ENCODE results near the gene SLC2A1. TPM values are rescaled to one million over a fixed set of nuclear protein-coding genes. Genes with fewer than 3 reads are reported as not detected.

SLC2A1 gene
- total RNA-seq (100 to 1,000 TPM in 1 of 9 donors, 10 to 100 TPM in 8; 15.4 to 123 (median 27.6) TPM), polyA plus RNA-seq (10 to 100 TPM in 1 of 3 donors, 1 to 10 TPM in 2; 4.6 to 12.3 (median 9.3) TPM)
- long read RNA-seq, donor 1, transcript SLC2A1-203 (10 exons, 3,670 nt) = major isoform, 15 of 15 reads
- long read RNA-seq, donor 1, partial matches to known transcripts = 0 of 15 reads
- long read RNA-seq, donor 1, other reads (novel, unspliced or antisense) = 0 of 15 reads
- long read RNA-seq, donor 2, transcript SLC2A1-203 (10 exons, 3,670 nt) = major isoform, 6 of 14 reads
- long read RNA-seq, donor 2, partial matches to known transcripts = 6 of 14 reads
- long read RNA-seq, donor 2, other reads (novel, unspliced or antisense) = 0 of 14 reads
- long read RNA-seq, donor 3, transcript SLC2A1-203 (10 exons, 3,670 nt) = major isoform, 6 of 11 reads
- long read RNA-seq, donor 3, partial matches to known transcripts = 5 of 11 reads
- long read RNA-seq, donor 3, other reads (novel, unspliced or antisense) = 0 of 11 reads
- long read RNA-seq, donor 4, partial matches to known transcripts = 0 of 3 reads
- long read RNA-seq, donor 4, other reads (novel, unspliced or antisense) = 0 of 3 reads
- long read RNA-seq, donor 5, transcript SLC2A1-203 (10 exons, 3,670 nt) = major isoform, 43 of 60 reads
- long read RNA-seq, donor 5, partial matches to known transcripts = 16 of 60 reads
- long read RNA-seq, donor 5, other reads (novel, unspliced or antisense) = 0 of 60 reads
- long read RNA-seq, donor 6, partial matches to known transcripts = 1 of 3 reads
- long read RNA-seq, donor 6, other reads (novel, unspliced or antisense) = 0 of 3 reads
- long read RNA-seq, donor 7, transcript SLC2A1-203 (10 exons, 3,670 nt) = major isoform, 6 of 12 reads
- long read RNA-seq, donor 7, partial matches to known transcripts = 5 of 12 reads
- long read RNA-seq, donor 7, other reads (novel, unspliced or antisense) = 0 of 12 reads
- long read RNA-seq, donor 8, transcript SLC2A1-203 (10 exons, 3,670 nt) = major isoform, 50 of 92 reads
- long read RNA-seq, donor 8, partial matches to known transcripts = 33 of 92 reads
- long read RNA-seq, donor 8, other reads (novel, unspliced or antisense) = 7 of 92 reads
- long read RNA-seq, donor 9, transcript SLC2A1-203 (10 exons, 3,670 nt) = major isoform, 11 of 11 reads
- long read RNA-seq, donor 9, partial matches to known transcripts = 0 of 11 reads
- long read RNA-seq, donor 9, other reads (novel, unspliced or antisense) = 0 of 11 reads
- long read RNA-seq, donor 10, transcript SLC2A1-203 (10 exons, 3,670 nt) = major isoform, 9 of 10 reads
- long read RNA-seq, donor 10, partial matches to known transcripts = 0 of 10 reads
- long read RNA-seq, donor 10, other reads (novel, unspliced or antisense) = 0 of 10 reads

GRCh38 chr1:42958488-42959319, at the start of gene SLC2A1:
Gene SLC2A1 (minus strand): TSS chr1:42958868. CDS start chr1:42958651, 217 bp downstream.
- H3K27ac ChIP-seq = peak within 1 kb of the TSS in 4 of 5 donors; percentile 12 to 93 (median 80)
- H3K36me3 ChIP-seq (replicated peaks in 1 of 2) = no peaks in the 10 kb centered on the region
- peak within 1 kb of the TSS; percentile 27 to 79 (median 52) for H3K4me3 ChIP-seq
- TF ChIP-seq POLR2A (IDR thresholded peaks at IDR 0.05) = peak; percentile 64 to 85
- TF ChIP-seq, protein P1, sequence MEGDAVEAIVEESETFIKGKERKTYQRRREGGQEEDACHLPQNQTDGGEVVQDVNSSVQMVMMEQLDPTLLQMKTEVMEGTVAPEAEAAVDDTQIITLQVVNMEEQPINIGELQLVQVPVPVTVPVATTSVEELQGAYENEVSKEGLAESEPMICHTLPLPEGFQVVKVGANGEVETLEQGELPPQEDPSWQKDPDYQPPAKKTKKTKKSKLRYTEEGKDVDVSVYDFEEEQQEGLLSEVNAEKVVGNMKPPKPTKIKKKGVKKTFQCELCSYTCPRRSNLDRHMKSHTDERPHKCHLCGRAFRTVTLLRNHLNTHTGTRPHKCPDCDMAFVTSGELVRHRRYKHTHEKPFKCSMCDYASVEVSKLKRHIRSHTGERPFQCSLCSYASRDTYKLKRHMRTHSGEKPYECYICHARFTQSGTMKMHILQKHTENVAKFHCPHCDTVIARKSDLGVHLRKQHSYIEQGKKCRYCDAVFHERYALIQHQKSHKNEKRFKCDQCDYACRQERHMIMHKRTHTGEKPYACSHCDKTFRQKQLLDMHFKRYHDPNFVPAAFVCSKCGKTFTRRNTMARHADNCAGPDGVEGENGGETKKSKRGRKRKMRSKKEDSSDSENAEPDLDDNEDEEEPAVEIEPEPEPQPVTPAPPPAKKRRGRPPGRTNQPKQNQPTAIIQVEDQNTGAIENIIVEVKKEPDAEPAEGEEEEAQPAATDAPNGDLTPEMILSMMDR (IDR thresholded peaks at IDR 0.05) = peak in 3 of 6 experiments; percentile 5 to 22 (median 11)
- 0 to 2% (median 0%) methylated on average over 9 to 87 of the region's 87 CpGs for WGBS, 4 donors
- no peaks in the 10 kb centered on the region for H3K9me3 ChIP-seq (replicated peaks in 1 of 3)
- DNase-seq = peak; percentile 87 to 96 (median 92)
- H3K27me3 ChIP-seq = no peaks in the 10 kb centered on the region
- H3K4me1 ChIP-seq (replicated peaks in 1 of 2) = peaks cover 0 to 15% of the 10 kb centered on the region in 2 donors
- intact Hi-C loops (cut with DNase I) = no loop called here

DNA sequence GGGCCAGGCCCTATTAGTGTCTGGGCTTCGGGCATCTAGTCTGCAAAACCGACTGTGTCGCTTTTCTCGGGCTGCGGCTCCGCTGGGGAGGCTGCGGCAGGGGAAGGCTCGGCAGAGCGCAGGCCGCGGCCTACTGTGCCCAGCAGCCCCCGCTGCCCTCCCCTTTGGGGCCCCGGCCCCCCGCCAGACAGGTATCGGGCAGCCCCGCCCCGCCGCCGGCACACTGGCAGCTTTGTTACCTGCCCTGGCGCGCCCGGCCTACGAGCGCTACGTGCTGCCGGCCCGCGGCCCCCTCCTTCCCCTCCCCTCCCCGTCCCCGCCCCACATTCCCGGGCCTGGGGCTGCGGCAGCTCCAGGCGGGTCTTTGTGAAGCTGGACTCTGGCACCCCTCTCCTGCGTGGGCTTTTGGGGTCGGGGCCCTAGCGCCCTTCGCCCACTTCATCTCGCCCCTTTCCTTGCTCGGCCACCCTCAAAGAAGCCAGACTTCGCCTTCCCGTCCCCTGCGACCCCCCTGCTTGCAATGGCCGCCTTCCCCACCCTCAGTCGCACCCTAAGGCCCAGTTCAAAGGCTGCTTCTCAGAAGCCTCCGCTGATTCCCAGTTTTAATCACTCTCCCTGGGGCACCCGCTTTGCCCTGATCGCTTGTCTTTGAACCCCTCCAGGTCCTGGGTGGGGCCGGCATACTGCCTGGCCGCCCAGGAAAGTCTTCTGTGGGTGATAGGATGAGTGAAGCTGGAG, 48.9 kb upstream of the SLC2A1 start:
- intact Hi-C loops (cut with DNase I) = no loop called here
- no peaks in the 10 kb centered on the region for H3K9me3 ChIP-seq (replicated peaks in 1 of 3)
- no peaks in the 10 kb centered on the region for H3K27me3 ChIP-seq
- no peaks in the 10 kb centered on the region for H3K36me3 ChIP-seq (replicated peaks in 1 of 2)
- peak overlapping the region in 1 of 5 donors; percentile 26 for H3K27ac ChIP-seq
- DNase-seq = no peak
- no peak overlapping the region for H3K4me3 ChIP-seq
- TF ChIP-seq, protein P1 (IDR thresholded peaks at IDR 0.05) = no peak
- TF ChIP-seq POLR2A (IDR thresholded peaks at IDR 0.05) = no peak
- WGBS, 4 donors = 71 to 90% (median 78%) methylated on average over 16 to 49 of the region's 49 CpGs
- H3K4me1 ChIP-seq (replicated peaks in 1 of 2) = no peaks in the 10 kb centered on the region

GRCh38 chr1:43005460-43006361, 47.0 kb upstream of the SLC2A1 start:
- Histone ChIP-seq H3K36me3 (replicated peaks in 1 of 2) (no peaks in the 10 kb centered on the region), H3K27ac (no peak overlapping the region), H3K4me3 (no peak overlapping the region), H3K27me3 (no peaks in the 10 kb centered on the region), H3K4me1 (replicated peaks in 1 of 2) (no peaks in the 10 kb centered on the region), H3K9me3 (replicated peaks in 1 of 3) (no peaks in the 10 kb centered on the region)
- intact Hi-C loops (cut with DNase I) = no loop called here
- TF ChIP-seq, protein P1 (IDR thresholded peaks at IDR 0.05) = no peak
- TF ChIP-seq POLR2A (IDR thresholded peaks at IDR 0.05) = no peak
- 65 to 75% (median 72%) methylated on average over 12 to 18 of the region's 18 CpGs for WGBS, 4 donors
- no peak for DNase-seq
